ENCODE data around the gene ZNF408. TPM values are rescaled to one million over a fixed set of nuclear protein-coding genes. Genes with fewer than 3 reads are reported as not detected.

Gene ZNF408
- total RNA-seq, 1 donor from 2014 or later = 5.8 TPM

- no peak for DNase-seq (ENCODE audit: low spot score)
These were observed 24.7 kb downstream of the ZNF408 start for GRCh38 chr11:46725338-46726205.

- DNase-seq (ENCODE audit: low spot score) = no peak
These were observed 25.5 kb downstream of the ZNF408 start for GRCh38 chr11:46726206-46726862.

- no peak for DNase-seq (ENCODE audit: low spot score)
These were observed 27.3 kb downstream of the ZNF408 start for GRCh38 chr11:46727952-46728658.

GRCh38 chr11:46728659-46729040 is 27.8 kb downstream of the ZNF408 start:
- DNase-seq (ENCODE audit: low spot score) = no peak

GRCh38 chr11:46729110-46730027 is 28.5 kb downstream of the ZNF408 start:
- no peak for DNase-seq (ENCODE audit: low spot score)

- DNase-seq (ENCODE audit: low spot score) = no peak
These were observed 30.7 kb downstream of the ZNF408 start for GRCh38 chr11:46731545-46731944.

GRCh38 chr11:46733234-46733633 is 32.4 kb downstream of the ZNF408 start:
- DNase-seq (ENCODE audit: low spot score) = no peak

- DNase-seq (ENCODE audit: low spot score) = no peak
These were observed 35.3 kb downstream of the ZNF408 start for GRCh38 chr11:46736146-46736545.

GRCh38 chr11:46736615-46737014 is 35.8 kb downstream of the ZNF408 start:
- no peak for DNase-seq (ENCODE audit: low spot score)

GRCh38 chr11:46737699-46738098 is 36.9 kb downstream of the ZNF408 start:
- DNase-seq (ENCODE audit: low spot score) = peak; percentile 12

- DNase-seq (ENCODE audit: low spot score) = peak; percentile 43
These were observed 38.1 kb downstream of the ZNF408 start for GRCh38 chr11:46738887-46739286.

GRCh38 chr11:46741600-46742484 is 41.0 kb downstream of the ZNF408 start:
- DNase-seq (ENCODE audit: low spot score) = no peak

- DNase-seq (ENCODE audit: low spot score) = no peak
These were observed 42.2 kb downstream of the ZNF408 start for GRCh38 chr11:46743043-46743442.

- peak; percentile 47 for DNase-seq (ENCODE audit: low spot score)
These were observed 43.0 kb downstream of the ZNF408 start for GRCh38 chr11:46743693-46744339.

- DNase-seq (ENCODE audit: low spot score) = no peak
These were observed 44.5 kb downstream of the ZNF408 start for GRCh38 chr11:46745328-46745727.

GRCh38 chr11:46745995-46746394 is 45.2 kb downstream of the ZNF408 start:
- no peak for DNase-seq (ENCODE audit: low spot score)

GRCh38 chr11:46747150-46747549 is 46.3 kb downstream of the ZNF408 start:
- DNase-seq (ENCODE audit: low spot score) = peak; percentile 68

All from mesenteric fat pad (tissue), 1 donor.